SK-N-SH treated with all-trans-retinoic acid at 6 μM for 48 hours (cell line): ENCODE results near the gene TFPI2.

Source experiments
- ATAC-seq: fragments of 200-7000 bp; cut with Tn5 transposase; 3 replicates; pipeline ENCODE4 v1.9.1; 2020; ENCODE audit warnings: mild to moderate bottlenecking, moderate library complexity
- ARNTL ChIP-seq: fragments of 450-650 bp; formaldehyde crosslinking; IDR thresholded peaks from 2 replicates; pipeline ENCODE4 v1.5.0; 2020; ENCODE audit warnings: low read depth, mild to moderate bottlenecking, moderate library complexity, borderline replicate concordance
- BACH2 ChIP-seq: fragments of 250-450 bp; sonication (Bioruptor Pico); IDR thresholded peaks from 2 replicates; pipeline ENCODE4 v1.9.0; 2021; ENCODE audit warnings: mild to moderate bottlenecking, borderline replicate concordance
- CREB5 ChIP-seq: fragments of 250-450 bp; sonication (Bioruptor Pico); IDR thresholded peaks from 2 replicates; pipeline ENCODE4 v1.5.1; 2020; ENCODE audit warnings: low read depth, mild to moderate bottlenecking, moderate library complexity
- CSRNP3 ChIP-seq: fragments of 250-450 bp; sonication (Bioruptor Pico); IDR thresholded peaks from 2 replicates; pipeline ENCODE4 v1.5.1; 2021; ENCODE audit warnings: mild to moderate bottlenecking, moderate library complexity
- ESRRG ChIP-seq: fragments of 250-450 bp; sonication (Bioruptor Pico); IDR thresholded peaks from 2 replicates; pipeline ENCODE4 v1.6.1; 2021; ENCODE audit warnings: mild to moderate bottlenecking
- ISL1 ChIP-seq: fragments of 250-450 bp; sonication (Bioruptor Pico); IDR thresholded peaks from 2 replicates; pipeline ENCODE4 v2.1.2; 2022; ENCODE audit warnings: mild to moderate bottlenecking, moderate library complexity
- OSR1 ChIP-seq: fragments of 250-450 bp; sonication (Bioruptor Pico); IDR thresholded peaks from 2 replicates; pipeline ENCODE4 v1.8.0; 2022; ENCODE audit warnings: moderate library complexity, mild to moderate bottlenecking, inconsistent platforms
- POU6F1 ChIP-seq: fragments of 250-450 bp; sonication (Bioruptor Pico); IDR thresholded peaks from 2 replicates; pipeline ENCODE4 v1.8.0; 2021; ENCODE audit warnings: low read depth, mild to moderate bottlenecking, moderate library complexity, borderline replicate concordance
- PPARA ChIP-seq: fragments of 250-450 bp; sonication (Bioruptor Pico); IDR thresholded peaks from 2 replicates; pipeline ENCODE4 v1.5.0; 2020; ENCODE audit warnings: mild to moderate bottlenecking, borderline replicate concordance
- RARB ChIP-seq: fragments of 250-450 bp; sonication (Bioruptor Pico); IDR thresholded peaks from 2 replicates; pipeline ENCODE4 v1.8.0; 2021; ENCODE audit warnings: mild to moderate bottlenecking, moderate library complexity
- SNAI2 ChIP-seq: fragments of 250-450 bp; sonication (Bioruptor Pico); IDR thresholded peaks from 2 replicates; pipeline ENCODE4 v1.5.0; 2020; ENCODE audit warnings: mild to moderate bottlenecking, moderate library complexity
- TCF4 ChIP-seq: fragments of 250-450 bp; sonication (Bioruptor Pico); IDR thresholded peaks from 2 replicates; pipeline ENCODE4 v1.8.0; 2021; ENCODE audit warnings: mild to moderate bottlenecking, moderate library complexity, borderline replicate concordance
- TOX ChIP-seq: fragments of 250-450 bp; sonication (Bioruptor Pico); IDR thresholded peaks from 2 replicates; pipeline ENCODE4 v1.8.0; 2021; ENCODE audit warnings: mild to moderate bottlenecking, moderate library complexity, borderline replicate concordance
- TSHZ2 ChIP-seq: fragments of 250-450 bp; sonication (Bioruptor Pico); IDR thresholded peaks from 2 replicates; pipeline ENCODE4 v1.5.0; 2020; ENCODE audit warnings: mild to moderate bottlenecking, moderate library complexity
- ZC3H10 ChIP-seq: fragments of 250-450 bp; sonication (Bioruptor Pico); IDR thresholded peaks from 2 replicates; pipeline ENCODE4 v1.5.1; 2021; ENCODE audit warnings: mild to moderate bottlenecking, moderate library complexity
- ZFP3 ChIP-seq: fragments of 250-450 bp; sonication (Bioruptor Pico); IDR thresholded peaks from 2 replicates; pipeline ENCODE4 v1.5.0; 2020; ENCODE audit warnings: mild to moderate bottlenecking, moderate library complexity
- ZFP30 ChIP-seq: fragments of 450-650 bp; formaldehyde crosslinking; IDR thresholded peaks from 2 replicates; pipeline ENCODE4 v1.5.0; 2022; ENCODE audit warnings: mild to moderate bottlenecking, moderate library complexity
- ZNF565 ChIP-seq: fragments of 450-650 bp; formaldehyde crosslinking; conservative IDR thresholded peaks from 2 replicates; pipeline ENCODE4 v1.5.0; 2020; ENCODE audit warnings: low read depth, mild to moderate bottlenecking, moderate library complexity
- ZNF70 ChIP-seq: fragments of 450-650 bp; formaldehyde crosslinking; IDR thresholded peaks from 2 replicates; pipeline ENCODE4 v1.5.0; 2020; ENCODE audit warnings: mild to moderate bottlenecking, moderate library complexity
- ZNF8 ChIP-seq: fragments of 450-650 bp; formaldehyde crosslinking; IDR thresholded peaks from 2 replicates; pipeline ENCODE4 v1.5.0; 2020; ENCODE audit warnings: mild to moderate bottlenecking, moderate library complexity

Gene TFPI2

GRCh38 chr7:93931655-93932054 is 41.1 kb upstream of the TFPI2 start:
- TF ChIP-seq ZNF8 (CRISPR knock-in tag) (no peak), ZNF565 (CRISPR knock-in tag) (no peak), RARB (no peak), CSRNP3 (no peak), BACH2 (CRISPR knock-in tag) (no peak), TOX (CRISPR knock-in tag) (no peak), POU6F1 (CRISPR knock-in tag) (no peak)
- no peak for ATAC-seq

DNA sequence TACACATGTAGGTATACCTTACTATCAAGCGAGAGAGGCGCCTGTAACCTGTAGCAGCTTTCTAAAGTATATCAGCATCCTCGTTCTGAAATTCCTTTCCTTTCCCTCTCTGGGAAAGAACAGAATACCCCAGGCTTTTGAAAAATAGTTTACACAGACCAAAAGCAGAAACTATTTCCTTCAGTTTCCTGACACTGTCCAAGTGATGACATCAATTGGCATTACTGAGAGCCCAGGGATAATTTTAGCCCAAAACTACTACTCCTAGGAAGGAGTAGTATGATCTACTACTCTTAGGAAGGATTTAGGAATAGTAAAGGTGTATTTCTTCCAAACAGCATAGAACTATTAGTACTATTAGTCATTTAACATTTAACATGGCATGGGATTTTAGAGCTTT is 37.0 kb upstream of the TFPI2 start:
- ATAC-seq, result no peak
- TF ChIP-seq ZNF70 (CRISPR knock-in tag) (no peak), OSR1 (CRISPR knock-in tag) (no peak), CREB5 (CRISPR knock-in tag) (no peak), TOX (CRISPR knock-in tag) (no peak), PPARA (CRISPR knock-in tag) (no peak), SNAI2 (CRISPR knock-in tag) (no peak), ZNF8 (CRISPR knock-in tag) (no peak), ZFP3 (CRISPR knock-in tag) (no peak), ZFP30 (CRISPR knock-in tag) (no peak), CSRNP3 (no peak), BACH2 (CRISPR knock-in tag) (no peak), ARNTL (no peak), RARB (no peak), ISL1 (CRISPR knock-in tag) (no peak)

DNA sequence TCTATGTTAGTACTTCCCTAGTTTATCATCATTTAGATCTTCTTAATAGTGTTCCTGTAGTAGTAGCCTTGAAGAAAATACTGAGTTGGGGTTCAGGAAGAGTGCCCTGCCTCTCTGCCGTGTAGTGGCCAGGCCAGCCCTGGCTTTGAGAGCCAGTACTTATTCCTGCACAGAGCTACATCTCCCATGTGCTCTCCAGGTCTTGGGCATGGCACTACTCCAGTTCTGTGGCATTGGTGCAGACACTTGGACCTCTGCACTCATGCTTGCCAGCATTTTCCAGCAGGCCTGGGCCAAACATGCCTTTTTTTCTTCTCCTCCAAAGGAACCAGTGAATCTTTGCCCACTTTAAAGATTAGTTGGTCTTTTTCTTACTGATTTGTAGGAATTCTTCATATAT is 36.2 kb upstream of the TFPI2 start:
- TF ChIP-seq ZC3H10 (CRISPR knock-in tag), result no peak
- TF ChIP-seq ZNF565 (CRISPR knock-in tag), result no peak
- TF ChIP-seq TSHZ2 (CRISPR knock-in tag), result no peak
- TF ChIP-seq RARB, result no peak
- no peak for TF ChIP-seq TOX (CRISPR knock-in tag)
- no peak for TF ChIP-seq TCF4
- TF ChIP-seq OSR1 (CRISPR knock-in tag), result no peak
- no peak for TF ChIP-seq PPARA (CRISPR knock-in tag)
- TF ChIP-seq ESRRG (CRISPR knock-in tag), result no peak
- TF ChIP-seq ARNTL, result no peak
- no peak for TF ChIP-seq POU6F1 (CRISPR knock-in tag)
- no peak for TF ChIP-seq ZFP30 (CRISPR knock-in tag)
- no peak for TF ChIP-seq ISL1 (CRISPR knock-in tag)
- no peak for TF ChIP-seq BACH2 (CRISPR knock-in tag)
- ATAC-seq, result no peak
